IPS-15b (cell line): ENCODE measurements around the gene WFS1.

Source experiments
- H3K27me3 ChIP-seq: one replicate; pipeline ENCODE4 v1.6.1; 2013; ENCODE audit warnings: low read length; ENCODE audit not compliant: control insufficient read depth, insufficient read depth
- H3K36me3 ChIP-seq: one replicate; pipeline ENCODE4 v1.6.1; 2013; ENCODE audit warnings: low read length; ENCODE audit not compliant: control insufficient read depth, insufficient read depth
- H3K4me1 ChIP-seq: one replicate; pipeline ENCODE4 v1.6.1; 2013; ENCODE audit warnings: mild to moderate bottlenecking, low read length; ENCODE audit not compliant: control insufficient read depth, insufficient read depth
- H3K4me3 ChIP-seq: one replicate; pipeline ENCODE4 v1.5.1; 2013; ENCODE audit warnings: low read depth, low read length
- H3K9ac ChIP-seq: one replicate; pipeline ENCODE4 v1.6.1; 2013; ENCODE audit warnings: low read depth, mild to moderate bottlenecking, low read length
- H3K9me3 ChIP-seq: one replicate; pipeline ENCODE4 v1.6.1; 2013; ENCODE audit warnings: mild to moderate bottlenecking, low read length; ENCODE audit not compliant: control insufficient read depth, insufficient read depth

Gene WFS1

GRCh38 chr4:6229095-6229494 is 40.6 kb upstream of the WFS1 start:
- Histone ChIP-seq H3K4me3 (no peak overlapping the region), H3K9ac (no peak overlapping the region), H3K4me1 (no peaks in the 10 kb centered on the region), H3K36me3 (no peaks in the 10 kb centered on the region), H3K27me3 (no peaks in the 10 kb centered on the region), H3K9me3 (no peaks in the 10 kb centered on the region)

GRCh38 chr4:6229671-6230501 is 39.8 kb upstream of the WFS1 start:
- H3K27me3 ChIP-seq: no peaks in the 10 kb centered on the region
- H3K9me3 ChIP-seq: no peaks in the 10 kb centered on the region
- no peaks in the 10 kb centered on the region for H3K36me3 ChIP-seq
- H3K9ac ChIP-seq: no peak overlapping the region
- H3K4me3 ChIP-seq: no peak overlapping the region
- no peaks in the 10 kb centered on the region for H3K4me1 ChIP-seq

- Histone ChIP-seq H3K4me3 (no peak overlapping the region), H3K9me3 (no peaks in the 10 kb centered on the region), H3K4me1 (no peaks in the 10 kb centered on the region), H3K36me3 (no peaks in the 10 kb centered on the region), H3K27me3 (no peaks in the 10 kb centered on the region), H3K9ac (no peak overlapping the region)
These were observed 39.2 kb upstream of the WFS1 start for GRCh38 chr4:6230502-6230785.

- no peaks in the 10 kb centered on the region for H3K36me3 ChIP-seq
- H3K9ac ChIP-seq: no peak overlapping the region
- no peaks in the 10 kb centered on the region for H3K4me1 ChIP-seq
- no peaks in the 10 kb centered on the region for H3K9me3 ChIP-seq
- H3K27me3 ChIP-seq: no peaks in the 10 kb centered on the region
- H3K4me3 ChIP-seq: no peak overlapping the region
These were observed 38.6 kb upstream of the WFS1 start for GRCh38 chr4:6230827-6231662.

- Histone ChIP-seq H3K9ac (no peak overlapping the region), H3K36me3 (no peaks in the 10 kb centered on the region), H3K4me1 (no peaks in the 10 kb centered on the region), H3K4me3 (no peak overlapping the region), H3K27me3 (no peaks in the 10 kb centered on the region), H3K9me3 (no peaks in the 10 kb centered on the region)
These were observed 37.9 kb upstream of the WFS1 start for GRCh38 chr4:6231663-6232165.

- Histone ChIP-seq H3K4me1 (no peaks in the 10 kb centered on the region), H3K36me3 (no peaks in the 10 kb centered on the region), H3K27me3 (no peaks in the 10 kb centered on the region), H3K9me3 (no peaks in the 10 kb centered on the region), H3K9ac (no peak overlapping the region), H3K4me3 (no peak overlapping the region)
These were observed 36.5 kb upstream of the WFS1 start for GRCh38 chr4:6232836-6233785.

GRCh38 chr4:6233929-6234328 is 35.7 kb upstream of the WFS1 start:
- H3K9me3 ChIP-seq: no peaks in the 10 kb centered on the region
- no peaks in the 10 kb centered on the region for H3K4me1 ChIP-seq
- no peaks in the 10 kb centered on the region for H3K27me3 ChIP-seq
- H3K9ac ChIP-seq: no peak overlapping the region
- no peak overlapping the region for H3K4me3 ChIP-seq
- no peaks in the 10 kb centered on the region for H3K36me3 ChIP-seq

- Histone ChIP-seq H3K4me3 (no peak overlapping the region), H3K36me3 (no peaks in the 10 kb centered on the region), H3K9ac (no peak overlapping the region), H3K27me3 (no peaks in the 10 kb centered on the region), H3K9me3 (no peaks in the 10 kb centered on the region), H3K4me1 (no peaks in the 10 kb centered on the region)
These were observed 34.6 kb upstream of the WFS1 start for GRCh38 chr4:6235012-6235411.

GRCh38 chr4:6235901-6236640 is 33.6 kb upstream of the WFS1 start:
- Histone ChIP-seq H3K36me3 (no peaks in the 10 kb centered on the region), H3K9me3 (no peaks in the 10 kb centered on the region), H3K4me3 (no peak overlapping the region), H3K4me1 (no peaks in the 10 kb centered on the region), H3K27me3 (no peaks in the 10 kb centered on the region), H3K9ac (no peak overlapping the region)

GRCh38 chr4:6236816-6237390 is 32.7 kb upstream of the WFS1 start:
- H3K4me3 ChIP-seq: no peak overlapping the region
- H3K27me3 ChIP-seq: no peaks in the 10 kb centered on the region

More at GRCh38 chr4:6236816-6237390, 32.7 kb upstream of the WFS1 start:
- Histone ChIP-seq H3K4me1 (no peaks in the 10 kb centered on the region), H3K36me3 (no peaks in the 10 kb centered on the region), H3K9ac (no peak overlapping the region), H3K9me3 (no peaks in the 10 kb centered on the region)
